Measurements from ENCODE around the gene SPHK2. TPM values are rescaled to one million over a fixed set of nuclear protein-coding genes. Genes with fewer than 3 reads are reported as not detected.
A peak's percentile ranks its signal among the peaks of the same experiment; 100 is the strongest.

SPHK2 gene
- 10 to 100 TPM; 28.0 to 34.7 (median 30.1) TPM for total RNA-seq

DNA sequence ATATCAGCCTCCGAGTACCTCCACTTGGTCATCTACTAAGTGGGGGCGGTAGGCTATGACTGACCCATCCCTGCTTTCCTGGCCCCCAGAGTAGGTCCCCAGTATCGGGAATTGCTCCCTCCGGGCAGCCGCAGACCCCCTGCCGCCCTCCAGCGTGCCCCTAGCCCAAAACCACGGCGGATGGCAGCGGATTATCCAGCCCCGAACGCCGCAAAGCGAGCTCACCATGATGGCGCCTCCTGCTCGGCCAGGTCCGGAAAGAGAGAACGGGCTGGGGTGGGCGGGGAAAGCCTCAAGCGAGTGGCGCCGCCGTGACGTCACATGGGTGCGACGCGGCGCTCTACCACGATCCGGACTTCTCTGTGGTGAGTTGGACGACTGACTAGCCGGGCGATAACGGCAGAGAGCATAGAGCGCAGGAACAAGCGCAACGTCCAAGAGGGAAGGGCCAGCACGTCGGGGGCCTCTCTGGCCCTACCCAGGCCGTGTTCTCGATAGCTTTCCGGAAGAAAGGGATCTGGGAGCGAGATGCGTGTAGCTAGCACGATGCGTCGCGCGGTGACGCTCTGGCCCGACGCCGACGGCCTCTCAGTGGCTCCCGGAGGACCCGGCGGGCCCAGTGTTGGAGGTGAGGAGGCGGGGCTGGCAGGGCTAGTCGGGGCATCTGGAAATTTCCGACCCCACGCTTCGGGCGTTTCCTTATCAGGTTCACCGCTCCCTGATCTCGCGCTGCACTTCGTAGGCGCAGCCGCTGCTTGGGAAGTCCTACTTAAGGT is at the start of gene SPHK2, which contains the start of gene RPL18:
Gene SPHK2, plus strand, starts transcription at position 591 of the 776 bp plus-strand sequence. CDS start 1,009 bp downstream, outside the sequence.
Gene RPL18, minus strand, starts transcription at position 263 of the 776 bp plus-strand sequence. Its CDS starts 35 bp downstream, at position 228.
- peaks cover 0 to 41% (median 13%) of the 10 kb centered on the region in 3 donors for H3K36me3 ChIP-seq
- H3K27me3 ChIP-seq = no peaks in the 10 kb centered on the region
- 0 to 1% methylated on average over 33 to 68 of the region's 69 CpGs for WGBS, 2 donors
- peak within 1 kb of the TSS; percentile 69 to 95 (median 89) for H3K4me3 ChIP-seq
- no peaks in the 10 kb centered on the region for H3K9me3 ChIP-seq
- peak; percentile 96 to 97 for TF ChIP-seq EP300 (IDR thresholded peaks at IDR 0.05)
- TF ChIP-seq CTCF (IDR thresholded peaks at IDR 0.05) = peak in 2 of 5 experiments; percentile 7 to 40
- TF ChIP-seq POLR2A (IDR thresholded peaks at IDR 0.05) = peak; percentile 80 to 91
- peak within 1 kb of the TSS; percentile 80 to 96 (median 92) for H3K27ac ChIP-seq
- peaks cover 0 to 78% (median 35%) of the 10 kb centered on the region in 4 donors for H3K4me1 ChIP-seq
- peak; percentile 90 to 95 for DNase-seq (ENCODE audit: low spot score in 2 of 2)

GRCh38 chr19:48569814-48570213 is 49.5 kb upstream of the SPHK2 start:
- H3K4me1 ChIP-seq = peaks cover 0 to 7% (median 0%) of the 10 kb centered on the region in 4 donors
- no peaks in the 10 kb centered on the region for H3K36me3 ChIP-seq
- 53 to 56% methylated on average over 11 of the region's 11 CpGs for WGBS, 2 donors
- peaks cover 0 to 38% of the 10 kb centered on the region in 2 donors for H3K27me3 ChIP-seq
- no peak for DNase-seq (ENCODE audit: low spot score in 2 of 2)
- no peaks in the 10 kb centered on the region for H3K9me3 ChIP-seq
- no peak overlapping the region for H3K4me3 ChIP-seq
- no peak overlapping the region for H3K27ac ChIP-seq
- no peak for TF ChIP-seq EP300 (IDR thresholded peaks at IDR 0.05)
- TF ChIP-seq POLR2A (IDR thresholded peaks at IDR 0.05) = no peak
- no peak for TF ChIP-seq CTCF (IDR thresholded peaks at IDR 0.05)

DNA sequence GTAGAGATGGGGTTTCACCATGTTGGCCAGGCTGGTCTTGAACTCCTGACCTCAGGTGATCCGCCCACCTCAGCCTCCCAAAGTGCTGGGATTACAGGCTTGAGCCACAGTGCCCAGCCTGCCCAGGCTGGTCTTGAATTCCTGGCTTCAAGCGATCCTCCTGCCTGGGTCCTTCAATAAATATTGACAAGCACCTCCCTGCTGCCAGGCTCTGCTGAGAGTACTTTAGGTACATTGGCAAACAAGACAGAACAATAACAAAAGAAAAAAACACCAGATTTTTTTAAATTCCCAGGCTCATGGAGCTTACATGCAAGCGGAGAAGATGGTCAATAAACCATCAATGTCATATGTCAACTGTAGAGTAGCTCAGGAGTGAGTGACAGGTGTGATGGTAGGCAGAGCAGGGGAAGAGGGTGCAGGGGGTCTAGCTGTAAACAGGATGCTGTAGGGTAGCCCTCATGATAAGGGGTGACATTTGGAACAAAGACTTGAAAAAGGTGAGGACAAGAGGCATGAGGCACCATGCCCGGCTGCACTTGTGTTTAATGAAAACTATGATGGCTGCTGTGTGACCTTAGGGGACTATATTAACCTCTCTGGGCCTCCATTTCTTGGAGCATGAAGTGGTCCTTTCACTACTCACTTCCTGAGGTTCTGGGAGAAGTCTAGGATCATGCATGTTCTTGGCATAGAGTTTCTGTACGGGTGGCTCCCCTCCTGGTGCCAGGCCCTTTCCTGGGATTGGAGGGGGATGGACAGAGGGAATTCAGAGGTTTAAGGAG is 47.7 kb upstream of the SPHK2 start:
- TF ChIP-seq CTCF (IDR thresholded peaks at IDR 0.05) (no peak), POLR2A (IDR thresholded peaks at IDR 0.05) (no peak), EP300 (IDR thresholded peaks at IDR 0.05) (no peak)
- H3K36me3 ChIP-seq = no peaks in the 10 kb centered on the region
- peaks cover 0 to 7% (median 0%) of the 10 kb centered on the region in 4 donors for H3K4me1 ChIP-seq
- H3K27me3 ChIP-seq = peaks cover 0 to 34% of the 10 kb centered on the region in 2 donors
- H3K9me3 ChIP-seq = no peaks in the 10 kb centered on the region
- DNase-seq (ENCODE audit: low spot score in 2 of 2) = no peak
- 65 to 68% methylated on average over 5 of the region's 5 CpGs for WGBS, 2 donors
- no peak overlapping the region for H3K4me3 ChIP-seq
- no peak overlapping the region for H3K27ac ChIP-seq

- Histone ChIP-seq H3K4me3 (no peak overlapping the region), H3K27me3 (peaks cover 0 to 21% of the 10 kb centered on the region in 2 donors), H3K27ac (no peak overlapping the region), H3K4me1 (peaks cover 0 to 7% (median 0%) of the 10 kb centered on the region in 4 donors), H3K9me3 (no peaks in the 10 kb centered on the region), H3K36me3 (no peaks in the 10 kb centered on the region)
- TF ChIP-seq EP300 (IDR thresholded peaks at IDR 0.05) (no peak), CTCF (IDR thresholded peaks at IDR 0.05) (no peak), POLR2A (IDR thresholded peaks at IDR 0.05) (no peak)
- no peak for DNase-seq (ENCODE audit: low spot score in 2 of 2)
- 57 to 58% methylated on average over 12 of the region's 12 CpGs for WGBS, 2 donors
Measured at GRCh38 chr19:48573163-48573505, 46.2 kb upstream of the SPHK2 start.
